ENCODE results near the gene ZNF277. TPM values are rescaled to one million over a fixed set of nuclear protein-coding genes. Genes with fewer than 3 reads are reported as not detected.

Gene ZNF277
- total RNA-seq, 4 donors from 2014 or later, result 19.5 to 27.1 (median 25.7) TPM

- H3K27ac ChIP-seq (replicated peaks in 1 of 4), result no peak overlapping the region
- H3K27me3 ChIP-seq, result no peaks in the 10 kb centered on the region
- DNase-seq (ENCODE audit: extremely low spot score), result no peak
- no peak for TF ChIP-seq POLR2AphosphoS5 (IDR thresholded peaks at IDR 0.05)
- no peak for TF ChIP-seq POLR2A (IDR thresholded peaks at IDR 0.05; ENCODE audit: low read depth)
- no peak for TF ChIP-seq CTCF (IDR thresholded peaks at IDR 0.05)
- TF ChIP-seq EP300 (IDR thresholded peaks at IDR 0.05), result no peak
- H3K4me1 ChIP-seq, result peaks cover 0 to 8% (median 4%) of the 10 kb centered on the region in 4 donors
- 96% methylated on average over 3 of the region's 3 CpGs for WGBS
- H3K9me3 ChIP-seq, result no peaks in the 10 kb centered on the region
- no peak overlapping the region for H3K4me3 ChIP-seq
- intact Hi-C loops (cut with DNase I), result no loop called here
- peaks cover 0 to 11% (median 3%) of the 10 kb centered on the region in 4 donors for H3K36me3 ChIP-seq
These were observed 81.8 kb downstream of the ZNF277 start for GRCh38 chr7:112288301-112288700.

DNA sequence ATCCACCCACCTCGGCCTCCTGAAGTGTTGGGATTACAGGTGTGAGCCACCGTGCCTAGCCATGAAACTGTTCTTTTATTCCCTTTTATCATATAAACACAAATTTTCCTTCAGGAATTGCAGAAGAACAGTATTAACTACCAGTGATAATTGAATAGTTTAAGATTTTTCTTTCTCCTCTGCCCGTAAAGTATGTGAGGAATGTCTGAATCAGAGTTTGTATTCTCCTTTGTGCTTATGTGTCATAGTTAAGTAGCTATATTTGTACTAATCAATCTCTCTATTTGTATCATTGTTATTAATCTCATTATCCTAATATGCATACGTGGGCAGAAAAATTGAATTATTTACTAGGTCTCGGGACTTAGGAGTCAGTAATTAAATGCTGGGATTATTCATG, 83.6 kb downstream of the ZNF277 start:
- WGBS, result 90% methylated on average over 5 of the region's 5 CpGs
- H3K4me1 ChIP-seq, result peaks cover 0 to 8% (median 4%) of the 10 kb centered on the region in 4 donors
- H3K9me3 ChIP-seq, result no peaks in the 10 kb centered on the region
- no peak overlapping the region for H3K27ac ChIP-seq (replicated peaks in 1 of 4)
- intact Hi-C loops (cut with DNase I), result no loop called here
- TF ChIP-seq POLR2AphosphoS5 (IDR thresholded peaks at IDR 0.05) (no peak), CTCF (IDR thresholded peaks at IDR 0.05) (no peak), EP300 (IDR thresholded peaks at IDR 0.05) (no peak)
- H3K4me3 ChIP-seq, result no peak overlapping the region
- no peaks in the 10 kb centered on the region for H3K27me3 ChIP-seq
- DNase-seq (ENCODE audit: extremely low spot score), result no peak
- H3K36me3 ChIP-seq, result peaks cover 0 to 11% (median 3%) of the 10 kb centered on the region in 4 donors

DNA sequence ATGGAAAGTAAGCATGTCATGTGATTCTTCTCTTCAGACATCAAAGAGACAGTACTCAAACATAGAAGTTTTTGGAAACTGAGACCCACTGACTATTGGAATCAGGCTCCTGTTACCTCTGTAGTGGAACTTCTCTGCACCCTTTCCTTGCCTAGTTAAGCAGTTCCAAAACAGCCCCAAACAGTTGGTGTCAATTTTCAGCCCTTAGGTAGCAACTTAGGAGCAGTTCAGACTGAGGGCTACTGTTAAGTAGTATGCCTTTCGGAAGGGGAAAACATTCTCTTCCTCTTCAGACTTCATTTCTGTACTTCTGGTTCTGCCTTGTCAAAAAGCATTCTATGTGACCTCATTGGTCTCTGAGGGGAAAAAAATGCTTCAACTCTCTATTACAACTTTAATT, 85.7 kb downstream of the ZNF277 start:
- H3K27me3 ChIP-seq, result no peaks in the 10 kb centered on the region
- intact Hi-C loops (cut with DNase I), result no loop called here
- 100% methylated on average over 1 of the region's 1 CpG for WGBS
- H3K4me1 ChIP-seq, result no peaks in the 10 kb centered on the region
- no peak overlapping the region for H3K27ac ChIP-seq (replicated peaks in 1 of 4)
- H3K4me3 ChIP-seq, result no peak overlapping the region
- TF ChIP-seq POLR2A (IDR thresholded peaks at IDR 0.05; ENCODE audit: low read depth) (no peak), POLR2AphosphoS5 (IDR thresholded peaks at IDR 0.05) (no peak), EP300 (IDR thresholded peaks at IDR 0.05) (no peak), CTCF (IDR thresholded peaks at IDR 0.05) (no peak)
- no peak for DNase-seq (ENCODE audit: extremely low spot score)
- no peaks in the 10 kb centered on the region for H3K9me3 ChIP-seq
- H3K36me3 ChIP-seq, result peaks cover 0 to 11% (median 3%) of the 10 kb centered on the region in 4 donors

DNA sequence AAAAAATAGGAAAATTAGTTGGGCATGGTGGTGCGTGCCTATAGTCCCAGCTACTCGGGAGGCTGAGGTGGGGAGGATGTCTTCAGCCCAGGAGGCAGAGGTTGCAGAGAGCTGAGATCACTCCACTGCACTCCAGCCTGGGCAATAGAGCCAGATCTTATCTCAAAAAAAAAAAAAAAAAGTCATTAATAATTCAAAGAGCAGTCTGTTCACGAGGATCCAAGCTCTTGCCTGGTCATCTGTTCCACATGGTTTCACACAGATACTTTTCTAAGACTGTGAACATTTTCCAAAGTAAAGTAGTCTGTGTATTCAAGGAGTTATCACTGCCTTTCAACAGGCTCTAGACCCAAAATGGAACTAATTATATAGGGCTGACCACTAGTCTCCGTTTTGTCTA, 86.9 kb downstream of the ZNF277 start:
- intact Hi-C loops (cut with DNase I), result no loop called here
- 91% methylated on average over 4 of the region's 4 CpGs for WGBS

More for the DNA sequence above, 86.9 kb downstream of the ZNF277 start:
- no peaks in the 10 kb centered on the region for H3K4me1 ChIP-seq
- H3K9me3 ChIP-seq, result no peaks in the 10 kb centered on the region
- H3K4me3 ChIP-seq, result no peak overlapping the region
- no peak for DNase-seq (ENCODE audit: extremely low spot score)
- no peak for TF ChIP-seq POLR2AphosphoS5 (IDR thresholded peaks at IDR 0.05)
- TF ChIP-seq EP300 (IDR thresholded peaks at IDR 0.05), result no peak
- TF ChIP-seq CTCF (IDR thresholded peaks at IDR 0.05), result no peak
- no peak for TF ChIP-seq POLR2A (IDR thresholded peaks at IDR 0.05; ENCODE audit: low read depth)
- H3K36me3 ChIP-seq, result peaks cover 0 to 4% (median 2%) of the 10 kb centered on the region in 4 donors
- H3K27ac ChIP-seq (replicated peaks in 1 of 4), result no peak overlapping the region
- no peaks in the 10 kb centered on the region for H3K27me3 ChIP-seq

All from esophagus muscularis mucosa (tissue), 4 donors.